RWPE2 (cell line): ENCODE data around the gene B4GALT3.
A peak's percentile ranks its signal among the peaks of the same experiment; 100 is the strongest.

Source experiments
- ATAC-seq: fragments of 200-7000 bp; cut with Tn5 transposase; 3 replicates; pipeline ENCODE4 v1.9.1; 2021; ENCODE audit warnings: low read depth
- DNase-seq: peaks from one replicate; pipeline ENCODE4 v3.0.0-alpha.2; 2020; ENCODE audit warnings: low spot score
- H3K27ac ChIP-seq: fragments of 450-650 bp; 2 replicates; pipeline ENCODE4 v1.5.1; 2017; ENCODE audit warnings: mild to moderate bottlenecking; ENCODE audit not compliant: poor library complexity, severe bottlenecking
- H3K27me3 ChIP-seq: fragments of 250-450 bp; sonication (Bioruptor Pico); 2 replicates; pipeline ENCODE4 v1.5.1; 2021; ENCODE audit warnings: mild to moderate bottlenecking, moderate library complexity; ENCODE audit not compliant: insufficient read depth, poor library complexity, severe bottlenecking
- H3K36me3 ChIP-seq: fragments of 250-450 bp; sonication (Bioruptor Pico); 2 replicates; pipeline ENCODE4 v1.5.1; 2020; ENCODE audit warnings: low read depth, mild to moderate bottlenecking, moderate library complexity
- H3K4me1 ChIP-seq: fragments of 250-450 bp; sonication (Bioruptor Pico); 2 replicates; pipeline ENCODE4 v1.5.1; 2021; ENCODE audit warnings: mild to moderate bottlenecking, moderate library complexity; ENCODE audit not compliant: insufficient read depth, poor library complexity, severe bottlenecking
- H3K4me3 ChIP-seq: fragments of 250-450 bp; sonication (Bioruptor Pico); 2 replicates; pipeline ENCODE4 v1.5.1; 2021; ENCODE audit warnings: mild to moderate bottlenecking, moderate library complexity; ENCODE audit not compliant: severe bottlenecking
- H3K9me3 ChIP-seq: fragments of 250-450 bp; sonication (Bioruptor Pico); 2 replicates; pipeline ENCODE4 v1.5.1; 2021; ENCODE audit warnings: mild to moderate bottlenecking, moderate library complexity; ENCODE audit not compliant: severe bottlenecking
- CTCF ChIP-seq: fragments of 450-650 bp; IDR thresholded peaks from one replicate; pipeline ENCODE4 v1.5.1; 2017; ENCODE audit warnings: mild to moderate bottlenecking, moderate library complexity; ENCODE audit not compliant: poor library complexity, severe bottlenecking

Gene B4GALT3

DNA sequence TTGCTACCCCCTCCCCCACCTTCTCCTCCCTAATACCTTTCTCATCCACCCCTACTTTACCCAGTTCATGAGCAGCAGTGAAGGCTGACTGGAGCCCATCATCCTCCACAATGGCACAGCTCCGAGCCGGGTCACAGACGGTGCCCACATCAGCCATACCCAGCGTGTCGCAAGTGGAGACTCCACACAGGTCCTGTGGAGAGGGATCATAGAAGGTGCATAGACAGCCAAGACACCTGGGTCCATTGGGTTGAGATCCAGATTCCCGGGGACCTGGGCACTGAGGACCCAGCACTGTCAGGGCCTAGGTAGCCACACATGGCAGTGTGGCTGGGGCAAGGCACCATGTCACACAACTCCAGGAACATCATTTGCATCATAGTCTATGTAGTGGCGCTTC is 18.8 kb upstream of the B4GALT3 start:
- Histone ChIP-seq H3K27me3 (no peaks in the 10 kb centered on the region), H3K9me3 (no peaks in the 10 kb centered on the region), H3K4me3 (no peak overlapping the region), H3K36me3 (no peaks in the 10 kb centered on the region), H3K27ac (no peak overlapping the region), H3K4me1 (peaks cover under 1% of the 10 kb centered on the region)
- no peak for TF ChIP-seq CTCF
- no peak for DNase-seq
- ATAC-seq, result no peak

DNA sequence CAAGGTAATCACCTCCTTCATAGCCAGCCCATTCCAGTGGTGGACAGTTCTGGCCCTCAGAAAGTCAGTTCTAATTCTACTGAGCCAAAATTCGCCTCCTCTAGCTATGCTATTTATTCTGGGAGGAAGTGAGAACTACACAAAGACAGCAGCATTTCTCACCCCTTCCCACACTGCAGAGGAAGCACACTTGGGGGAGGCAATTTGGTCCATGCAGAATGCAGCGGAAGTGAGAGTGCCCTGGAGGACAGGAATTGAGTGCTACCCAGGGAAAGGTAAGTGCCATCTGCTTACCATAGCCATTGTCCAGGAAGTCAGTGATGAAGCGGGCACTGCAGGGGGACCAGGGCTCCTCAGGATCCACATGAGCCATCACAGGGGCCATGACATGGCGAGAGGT is 17.9 kb upstream of the B4GALT3 start:
- H3K4me1 ChIP-seq, result no peaks in the 10 kb centered on the region
- no peaks in the 10 kb centered on the region for H3K27me3 ChIP-seq
- no peak overlapping the region for H3K27ac ChIP-seq
- no peak for TF ChIP-seq CTCF
- H3K36me3 ChIP-seq, result no peaks in the 10 kb centered on the region
- H3K4me3 ChIP-seq, result no peak overlapping the region
- no peak for DNase-seq
- no peak for ATAC-seq
- H3K9me3 ChIP-seq, result no peaks in the 10 kb centered on the region

DNA sequence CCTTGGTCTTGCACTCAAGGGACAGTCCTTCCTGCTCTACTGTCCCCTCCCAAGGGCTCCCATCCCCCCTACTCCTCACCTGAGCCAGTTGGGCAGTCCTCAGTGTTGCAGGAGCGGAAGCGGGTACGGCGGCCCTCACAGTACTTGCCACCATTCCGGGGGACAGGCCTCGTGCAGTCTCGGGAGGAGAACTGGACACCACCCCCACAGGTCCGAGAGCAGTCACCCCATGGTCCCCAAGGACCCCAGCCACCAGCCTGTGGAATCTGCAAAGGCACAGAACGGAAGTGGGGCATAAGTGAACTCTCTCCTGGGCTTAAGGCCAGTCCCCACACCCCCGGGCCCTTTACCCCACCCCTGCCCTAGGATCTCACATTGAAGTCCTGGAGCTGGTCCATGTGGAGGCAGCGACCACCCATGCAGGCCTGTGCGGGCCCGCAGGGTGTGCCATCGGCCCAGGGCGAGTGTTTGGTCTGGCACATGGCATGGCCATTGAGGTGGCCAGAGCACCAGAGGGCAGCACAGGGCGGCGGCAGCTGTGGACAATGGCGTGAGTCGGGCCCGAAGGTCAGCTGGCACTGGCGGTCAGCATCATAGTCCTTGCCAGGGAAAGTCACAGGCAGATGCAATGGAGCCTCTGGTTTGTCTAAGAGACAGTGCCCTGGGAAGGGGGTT is 16.4 kb upstream of the B4GALT3 start:
- DNase-seq, result no peak
- TF ChIP-seq CTCF, result no peak
- no peak for ATAC-seq
- Histone ChIP-seq H3K4me1 (no peaks in the 10 kb centered on the region), H3K27ac (no peak overlapping the region), H3K9me3 (no peaks in the 10 kb centered on the region), H3K36me3 (no peaks in the 10 kb centered on the region), H3K27me3 (no peaks in the 10 kb centered on the region), H3K4me3 (no peak overlapping the region)

DNA sequence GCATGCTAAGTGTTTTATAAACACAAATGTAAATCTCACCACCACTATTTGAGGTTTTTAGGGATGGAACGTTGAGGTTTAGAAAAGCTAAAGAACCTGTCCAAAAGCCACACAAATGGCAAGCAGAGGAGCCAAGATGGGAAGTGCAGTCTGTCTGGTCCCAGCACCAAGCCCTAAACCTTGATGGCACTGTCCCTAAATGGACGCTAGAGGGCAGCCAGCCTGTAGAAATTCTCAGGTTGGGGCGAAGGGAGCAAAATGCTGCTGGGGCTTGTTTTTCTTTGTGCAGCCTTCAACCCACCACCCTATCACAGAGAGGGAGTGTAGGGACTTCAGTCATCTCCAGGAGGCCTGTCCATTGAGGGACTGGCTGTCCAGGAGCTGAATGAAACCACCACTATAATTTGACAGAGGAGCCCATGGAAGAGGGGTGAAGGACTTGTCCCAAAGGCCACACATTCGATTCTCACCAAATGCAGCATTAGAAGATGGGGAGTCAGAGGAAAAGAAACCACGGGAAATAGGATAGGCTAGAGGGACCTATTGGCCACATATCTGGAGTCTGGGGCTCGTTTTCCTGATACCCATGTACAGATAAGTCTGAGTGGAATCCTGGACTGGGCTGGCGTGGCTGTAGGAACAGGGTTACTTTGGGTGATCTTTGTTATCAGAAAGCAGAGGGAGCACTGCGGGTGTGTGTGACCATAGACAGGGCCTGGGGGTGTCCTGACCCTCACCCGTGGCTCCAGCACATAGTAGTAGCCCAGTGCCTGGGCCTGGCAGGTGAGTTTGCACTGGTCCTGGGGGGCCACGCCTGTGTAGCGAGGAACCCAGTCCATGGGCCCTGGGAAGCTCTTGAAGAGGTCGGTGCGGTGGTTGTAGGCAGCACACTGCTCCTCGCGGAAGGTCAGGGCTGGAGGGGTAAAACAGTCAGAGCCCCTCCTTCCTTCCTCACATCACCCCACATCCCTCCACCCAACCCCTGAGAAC is 15.5 kb upstream of the B4GALT3 start:
- Histone ChIP-seq H3K4me1 (no peaks in the 10 kb centered on the region), H3K4me3 (no peak overlapping the region), H3K9me3 (no peaks in the 10 kb centered on the region), H3K27me3 (no peaks in the 10 kb centered on the region), H3K36me3 (no peaks in the 10 kb centered on the region), H3K27ac (no peak overlapping the region)
- DNase-seq (no peak), ATAC-seq (peak; percentile 84)
- peak; percentile 93 for TF ChIP-seq CTCF
